Heart left ventricle (tissue), 13 donors: ENCODE data around the gene LONP1.

Experiments used
- POLR2A ChIP-seq, 2 donors: fragments of 450-650 bp; IDR thresholded peaks; one replicate each; pipeline ENCODE4 v1.6.1; 2017; ENCODE audit warnings: antibody characterized with exemption in 2 of 2, mild to moderate bottlenecking in 2 of 2, moderate library complexity in 2 of 2
- TF ChIP-seq, protein P1 (sequence below), 12 donors: fragments of 200-600 bp; sonication (generic) in 4 of 12; IDR thresholded peaks; one replicate each; pipeline versions ENCODE4 v1.5.0 to v1.8.0; 2018 to 2022; ENCODE audit warnings: antibody characterized with exemption in 12 of 12, mild to moderate bottlenecking in 5 of 12
- donor health status: ischemic (EF 13 %, LVEDD 7.1; RV severe dilation, severe dysfunction).
- donor health status: DM: no; HTN: yes; CAD: no.
- donor health status: DM: no; HTN: no; CAD: no.
- donor health status: ischemic (EF 25% LVEDD 6.9; RV normal size, moderate dysfunction).
- donor health status: ischemic (EF 25% LVEDD 5.7; RV mildly dilated, moderate dysfunction).
- donor health status: ischemic (EF 35%, LVEDD 5.7; RV mildly dilated, moderate dysfunction).
- donor health status: nonischemic (EF 11% LVEDD 7.7; RV severe dilation, severe dysfunction).
- donor health status: DM: yes; HTN: yes; CAD: no.
- donor health status: PGD.
- donor health status: ischemic (EF 29% LVEDD 5.4; RV normal size, mild dysfunction).
- donor health status: nonischemic (EF 23%, LVEDD 6.1; RV moderate dilation, normal function).

DNA sequence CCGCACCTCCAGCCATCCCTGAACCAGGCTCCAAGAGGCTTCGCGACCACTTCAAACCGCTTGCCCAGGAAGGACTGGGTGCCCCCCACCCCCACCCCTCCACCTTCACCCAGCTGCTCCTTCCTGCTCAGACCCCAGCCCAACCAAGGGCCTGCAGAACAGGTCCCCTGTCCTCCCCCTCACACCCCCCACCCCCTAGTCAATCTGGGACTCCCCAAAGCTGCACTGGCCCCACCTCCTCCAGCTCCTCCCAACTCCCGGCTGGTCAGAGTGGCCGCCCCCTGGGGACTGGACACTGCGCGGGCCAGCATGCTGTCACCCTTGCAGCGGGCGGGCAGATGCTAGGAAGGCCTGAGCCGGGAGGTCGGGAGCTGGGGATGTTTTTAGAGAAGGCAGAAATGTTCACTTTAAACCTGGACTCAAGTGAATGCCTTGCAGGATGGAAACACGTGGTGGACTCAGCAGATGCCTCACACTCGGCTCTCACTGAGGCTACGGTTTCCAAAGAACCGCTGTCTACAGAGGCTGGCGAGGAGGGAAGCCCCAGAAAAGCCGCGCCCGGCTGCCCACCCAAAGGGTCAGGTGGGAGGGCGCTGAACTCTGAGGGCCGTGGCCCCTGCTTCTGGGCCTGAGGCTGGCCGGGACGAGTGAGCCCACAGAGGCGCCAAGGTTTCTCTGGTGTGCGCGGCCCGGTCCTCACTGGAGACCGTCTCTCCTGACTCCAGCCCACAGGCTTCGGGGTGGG is 21.9 kb downstream of the LONP1 start:
- TF ChIP-seq, protein P1, sequence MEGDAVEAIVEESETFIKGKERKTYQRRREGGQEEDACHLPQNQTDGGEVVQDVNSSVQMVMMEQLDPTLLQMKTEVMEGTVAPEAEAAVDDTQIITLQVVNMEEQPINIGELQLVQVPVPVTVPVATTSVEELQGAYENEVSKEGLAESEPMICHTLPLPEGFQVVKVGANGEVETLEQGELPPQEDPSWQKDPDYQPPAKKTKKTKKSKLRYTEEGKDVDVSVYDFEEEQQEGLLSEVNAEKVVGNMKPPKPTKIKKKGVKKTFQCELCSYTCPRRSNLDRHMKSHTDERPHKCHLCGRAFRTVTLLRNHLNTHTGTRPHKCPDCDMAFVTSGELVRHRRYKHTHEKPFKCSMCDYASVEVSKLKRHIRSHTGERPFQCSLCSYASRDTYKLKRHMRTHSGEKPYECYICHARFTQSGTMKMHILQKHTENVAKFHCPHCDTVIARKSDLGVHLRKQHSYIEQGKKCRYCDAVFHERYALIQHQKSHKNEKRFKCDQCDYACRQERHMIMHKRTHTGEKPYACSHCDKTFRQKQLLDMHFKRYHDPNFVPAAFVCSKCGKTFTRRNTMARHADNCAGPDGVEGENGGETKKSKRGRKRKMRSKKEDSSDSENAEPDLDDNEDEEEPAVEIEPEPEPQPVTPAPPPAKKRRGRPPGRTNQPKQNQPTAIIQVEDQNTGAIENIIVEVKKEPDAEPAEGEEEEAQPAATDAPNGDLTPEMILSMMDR (IDR thresholded peaks at IDR 0.05) = no peak
- TF ChIP-seq POLR2A (IDR thresholded peaks at IDR 0.05) = no peak
